Measurements from ENCODE around the gene RPL26.

GRCh38 chr17:8357910-8358309, 25.1 kb downstream of the RPL26 start:
- TF ChIP-seq ESRRG (CRISPR knock-in tag; IDR thresholded peaks at IDR 0.05) (no peak), RARB (CRISPR knock-in tag; IDR thresholded peaks at IDR 0.05) (no peak), GLIS3 (CRISPR knock-in tag; IDR thresholded peaks at IDR 0.05) (no peak), TOX (CRISPR knock-in tag; IDR thresholded peaks at IDR 0.05; ENCODE audit: borderline replicate concordance) (no peak), POU6F1 (CRISPR knock-in tag; IDR thresholded peaks at IDR 0.05; ENCODE audit: borderline replicate concordance, low read depth) (no peak), BACH2 (CRISPR knock-in tag; IDR thresholded peaks at IDR 0.05; ENCODE audit: borderline replicate concordance) (no peak), CSRNP3 (CRISPR knock-in tag; IDR thresholded peaks at IDR 0.05) (no peak), SNAI2 (CRISPR knock-in tag; IDR thresholded peaks at IDR 0.05) (no peak), PATZ1 (CRISPR knock-in tag; IDR thresholded peaks at IDR 0.05; ENCODE audit: borderline replicate concordance) (no peak)

All from SK-N-SH treated with all-trans-retinoic acid at 6 μM for 48 hours (cell line).